ENCODE data around the gene NR2F1.

The NR2F1 gene

GRCh38 chr5:93577854-93578812, 4.9 kb upstream of the NR2F1 start:
- DNase-seq: no peak

- no peak for DNase-seq
These were observed 4.0 kb upstream of the NR2F1 start for GRCh38 chr5:93578813-93579691.

- DNase-seq: no peak
These were observed 3.3 kb upstream of the NR2F1 start for GRCh38 chr5:93579692-93580062.

- DNase-seq: no peak
These were observed 2.7 kb upstream of the NR2F1 start for GRCh38 chr5:93580063-93580926.

- no peak for DNase-seq
These were observed 2.0 kb upstream of the NR2F1 start, which contains the start of gene NR2F1-AS1 for GRCh38 chr5:93580927-93581445. Gene NR2F1-AS1, minus strand, starts transcription at chr5:93581219.

- no peak for DNase-seq
These were observed 907 bp upstream of the NR2F1 start for GRCh38 chr5:93582167-93582462.

- no peak for DNase-seq
These were observed 381 bp downstream of the NR2F1 start for GRCh38 chr5:93583439-93583767.

GRCh38 chr5:93583768-93584595, 960 bp downstream of the NR2F1 start:
- DNase-seq: no peak

GRCh38 chr5:93584596-93585040, 1.6 kb downstream of the NR2F1 start:
- no peak for DNase-seq

GRCh38 chr5:93585041-93585766, 2.2 kb downstream of the NR2F1 start:
- no peak for DNase-seq

GRCh38 chr5:93585767-93586385, 2.9 kb downstream of the NR2F1 start:
- no peak for DNase-seq

- no peak for DNase-seq
These were observed 3.9 kb downstream of the NR2F1 start for GRCh38 chr5:93586736-93587596.

- DNase-seq: no peak
These were observed 4.8 kb downstream of the NR2F1 start for GRCh38 chr5:93587597-93588351.

- no peak for DNase-seq
These were observed 5.5 kb downstream of the NR2F1 start for GRCh38 chr5:93588352-93589151.

GRCh38 chr5:93589152-93589828, 6.3 kb downstream of the NR2F1 start:
- no peak for DNase-seq

- no peak for DNase-seq
These were observed 6.8 kb downstream of the NR2F1 start for GRCh38 chr5:93589829-93590215.

GRCh38 chr5:93590493-93590892, 7.5 kb downstream of the NR2F1 start:
- DNase-seq: no peak
